HG02610 (cell line): ENCODE data around the gene ELAC1.

Experiments
- ATAC-seq: cut with Tn5 transposase; IDR thresholded peaks from one replicate; pipeline ENCODE4 v1.9.1; 2021; ENCODE audit warnings: mild to moderate bottlenecking, moderate library complexity; ENCODE audit not compliant: unreplicated experiment

The ELAC1 gene

DNA sequence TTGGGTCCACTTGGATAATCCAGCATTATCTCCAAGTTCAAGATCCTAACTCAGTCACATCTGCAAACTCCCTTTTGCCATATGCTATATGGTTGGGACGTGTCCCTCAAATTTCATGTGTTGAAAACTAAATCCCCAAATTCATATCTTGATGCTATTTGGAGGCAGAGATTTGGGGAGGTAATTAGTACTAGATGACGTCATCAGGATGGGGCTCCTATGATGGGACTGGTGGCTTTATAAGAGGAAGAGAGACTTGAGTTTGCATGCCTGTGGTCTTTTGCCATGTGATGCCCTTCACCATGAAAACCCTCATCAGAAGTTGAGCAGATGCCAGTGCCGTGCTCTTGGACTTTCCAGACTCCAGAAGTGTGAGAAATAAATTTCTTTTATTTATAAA, 45.4 kb downstream of the ELAC1 start:
- ATAC-seq, result no peak

DNA sequence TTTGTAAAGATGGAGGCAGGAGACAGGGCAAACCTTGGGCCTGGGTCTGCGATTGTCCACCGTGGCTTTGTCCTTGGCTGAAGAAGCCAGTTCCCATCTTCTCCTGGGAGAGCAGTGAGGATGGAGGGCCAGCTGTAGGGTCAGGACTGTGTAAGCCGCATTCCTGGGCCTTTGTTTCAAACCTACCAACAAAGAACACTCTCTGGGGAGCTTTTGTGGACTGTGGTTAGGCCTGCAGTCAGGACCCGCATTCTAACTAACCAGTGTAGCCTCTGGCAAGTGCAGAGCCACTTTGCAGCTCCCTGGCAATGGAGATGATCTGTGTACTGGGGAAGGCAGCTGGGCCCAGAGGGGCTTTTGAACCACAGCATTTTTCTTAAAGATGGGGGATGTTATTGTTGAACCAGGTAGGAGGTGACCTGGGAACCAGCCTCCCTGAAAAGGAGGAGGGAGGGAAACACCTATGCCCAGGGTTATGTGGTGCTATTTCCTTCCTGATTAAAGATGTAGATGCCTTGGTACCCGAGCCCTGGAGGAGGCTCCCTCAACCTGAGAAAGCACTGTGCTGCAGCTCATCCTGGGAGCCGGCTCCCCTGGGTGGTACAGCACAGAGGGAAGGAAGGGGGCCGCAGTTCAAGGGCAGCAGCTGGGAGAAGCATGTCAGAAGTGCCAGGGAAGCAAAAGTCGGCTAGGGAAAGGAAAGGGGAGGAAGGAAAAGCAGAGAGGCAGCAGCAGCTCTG, 49.5 kb downstream of the ELAC1 start:
- no peak for ATAC-seq

DNA sequence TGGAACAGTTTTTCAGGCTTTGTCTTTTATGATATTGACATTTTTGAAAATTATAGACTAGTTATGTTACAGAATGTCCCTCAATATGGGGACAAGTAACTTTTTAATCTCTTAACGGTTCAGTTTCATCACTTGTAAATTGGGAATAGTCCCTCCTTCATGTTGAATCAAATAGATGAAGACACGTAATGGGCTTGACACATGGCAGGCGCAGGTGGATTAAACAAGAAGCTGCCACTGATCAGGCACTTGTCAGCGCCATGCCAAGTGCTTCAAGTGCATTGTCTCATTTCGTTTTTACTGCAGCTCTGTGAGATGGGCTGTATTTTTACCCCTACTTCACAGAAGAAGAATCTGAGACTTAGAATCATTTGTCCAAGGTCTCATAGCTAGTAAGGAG, 52.7 kb downstream of the ELAC1 start:
- no peak for ATAC-seq

DNA sequence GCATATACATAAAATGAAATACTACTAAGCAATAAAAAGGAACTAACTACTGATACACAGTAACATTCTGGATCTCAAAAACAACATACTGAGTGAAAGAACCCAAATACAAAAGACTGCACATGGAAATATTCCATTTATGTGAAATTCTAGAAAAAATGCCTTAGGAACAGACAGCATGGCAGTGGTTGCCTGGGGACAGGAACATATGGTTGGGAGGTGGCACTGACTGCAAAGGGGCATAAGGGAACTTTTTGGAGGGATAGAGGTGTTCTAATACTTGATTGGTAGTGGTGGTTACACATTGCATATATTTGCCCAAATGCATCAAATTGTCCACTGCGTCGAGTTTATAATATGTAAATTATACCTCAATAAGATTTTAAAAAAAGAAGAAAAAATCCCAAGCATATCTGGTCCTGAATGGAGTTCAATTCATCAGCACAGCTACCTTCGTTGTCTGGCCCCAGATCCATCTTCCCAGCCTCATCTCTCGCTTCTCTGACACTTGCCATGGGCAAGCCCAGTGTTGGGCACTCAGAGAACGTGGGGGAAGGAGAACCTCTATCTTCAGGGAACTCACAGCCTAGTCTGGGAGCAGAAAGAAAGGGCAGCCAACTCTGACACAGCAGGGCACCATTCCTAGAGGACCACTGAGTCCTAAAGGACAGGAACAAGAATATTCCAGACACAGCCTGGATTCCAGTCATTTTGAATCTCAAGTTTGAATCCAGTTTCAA, 53.6 kb downstream of the ELAC1 start:
- ATAC-seq, result no peak

DNA sequence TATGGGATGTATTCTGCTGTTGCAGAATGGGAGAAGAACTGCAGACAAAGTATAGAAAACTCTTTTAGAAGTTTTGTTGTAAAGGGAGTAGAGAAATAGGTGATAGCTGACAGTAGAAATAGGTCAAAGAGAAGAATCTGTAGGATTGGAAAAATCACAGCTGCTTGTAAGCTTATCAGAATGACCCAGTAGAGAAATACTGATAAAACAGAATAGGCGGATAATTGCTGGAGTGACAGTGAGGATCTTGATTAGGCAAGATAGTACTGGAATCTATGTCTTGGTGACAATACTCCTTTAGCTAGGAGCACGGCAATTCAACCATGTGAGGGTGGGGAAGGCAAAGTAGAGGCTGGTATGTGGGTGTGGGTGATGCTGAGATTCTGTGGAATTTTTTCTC, 57.7 kb downstream of the ELAC1 start:
- no peak for ATAC-seq

DNA sequence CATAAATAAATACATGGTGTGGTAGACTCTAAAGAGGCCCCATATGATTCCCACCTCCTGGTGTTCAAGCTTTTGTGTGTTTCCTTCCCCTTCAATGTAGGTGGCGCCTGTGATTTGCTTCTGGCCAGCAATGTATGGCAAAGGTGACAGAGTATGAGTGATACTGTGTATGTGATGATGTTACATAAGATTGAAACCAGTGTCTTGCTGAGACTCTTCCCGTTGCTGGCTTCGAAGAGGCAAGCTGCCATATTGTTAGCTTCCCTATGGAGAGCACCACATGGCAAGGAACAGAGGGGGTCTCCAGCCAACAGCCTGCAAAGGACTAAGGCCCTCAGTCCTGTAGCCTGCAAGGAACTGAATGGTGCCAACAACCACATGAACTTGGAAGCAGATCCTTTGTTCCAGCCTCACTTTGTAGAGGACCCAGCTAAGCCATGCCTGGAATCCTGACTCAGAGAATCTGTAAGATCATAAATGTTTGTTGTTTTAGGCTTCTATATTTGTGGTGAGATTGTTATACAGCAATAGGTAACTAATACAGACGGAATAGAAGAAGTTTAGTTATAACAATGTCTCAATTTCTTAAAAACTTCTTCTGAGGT, 60.5 kb downstream of the ELAC1 start:
- no peak for ATAC-seq

DNA sequence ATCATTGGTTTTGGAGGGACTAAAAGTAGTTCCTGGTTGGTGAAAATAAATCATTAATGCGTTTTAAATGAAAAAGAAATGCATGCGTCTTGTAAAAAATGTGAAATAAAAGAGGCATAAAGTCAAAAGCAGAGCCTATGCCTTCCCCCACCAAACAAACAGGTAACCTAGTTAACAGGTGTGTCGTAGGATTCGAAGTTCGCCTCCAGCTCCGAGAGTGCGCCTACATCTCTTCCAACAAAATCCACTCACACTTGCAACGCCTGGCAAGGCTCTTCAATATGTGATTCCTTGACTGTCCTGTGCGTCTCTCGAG, 61.5 kb downstream of the ELAC1 start:
- no peak for ATAC-seq

DNA sequence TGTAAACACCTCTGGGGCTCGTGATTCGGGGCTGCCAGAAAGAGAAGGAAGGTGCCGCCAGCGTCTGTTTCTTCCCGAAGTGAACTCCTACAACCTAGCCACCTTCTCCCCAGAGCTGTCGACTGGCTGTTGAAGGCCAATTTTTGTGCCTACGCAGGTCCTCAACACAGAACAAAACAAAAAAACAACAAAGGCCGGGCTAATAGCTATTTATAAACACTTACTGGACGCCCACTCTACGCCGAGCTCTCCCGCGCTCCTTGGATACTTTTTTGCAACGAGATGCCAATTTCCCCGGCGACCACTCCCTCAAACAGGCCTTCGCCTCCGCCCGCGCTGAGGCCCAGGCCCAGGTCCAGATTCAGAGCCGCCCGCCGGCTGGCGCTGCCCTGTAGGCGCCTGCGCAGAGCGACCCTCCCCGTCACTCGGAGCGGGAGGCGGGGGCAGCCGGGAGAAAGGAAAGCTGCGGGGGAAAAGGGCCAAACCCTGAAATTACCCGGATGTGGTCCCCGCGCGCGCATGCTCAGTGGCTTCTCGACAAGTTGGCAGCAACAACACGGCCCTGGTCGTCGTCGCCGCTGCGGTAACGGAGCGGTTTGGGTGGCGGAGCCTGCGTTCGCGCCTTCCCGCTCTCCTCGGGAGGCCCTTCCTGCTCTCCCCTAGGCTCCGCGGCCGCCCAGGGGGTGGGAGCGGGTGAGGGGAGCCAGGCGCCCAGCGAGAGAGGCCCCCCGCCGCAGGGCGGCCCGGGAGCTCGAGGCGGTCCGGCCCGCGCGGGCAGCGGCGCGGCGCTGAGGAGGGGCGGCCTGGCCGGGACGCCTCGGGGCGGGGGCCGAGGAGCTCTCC, 62.1 kb downstream of the ELAC1 start, which contains the start of gene SMAD4:
Gene SMAD4, plus strand, starts transcription at position 520 of the 843 bp plus-strand sequence. CDS start 16,834 bp downstream, outside the sequence.
- peak; percentile 66 for ATAC-seq

DNA sequence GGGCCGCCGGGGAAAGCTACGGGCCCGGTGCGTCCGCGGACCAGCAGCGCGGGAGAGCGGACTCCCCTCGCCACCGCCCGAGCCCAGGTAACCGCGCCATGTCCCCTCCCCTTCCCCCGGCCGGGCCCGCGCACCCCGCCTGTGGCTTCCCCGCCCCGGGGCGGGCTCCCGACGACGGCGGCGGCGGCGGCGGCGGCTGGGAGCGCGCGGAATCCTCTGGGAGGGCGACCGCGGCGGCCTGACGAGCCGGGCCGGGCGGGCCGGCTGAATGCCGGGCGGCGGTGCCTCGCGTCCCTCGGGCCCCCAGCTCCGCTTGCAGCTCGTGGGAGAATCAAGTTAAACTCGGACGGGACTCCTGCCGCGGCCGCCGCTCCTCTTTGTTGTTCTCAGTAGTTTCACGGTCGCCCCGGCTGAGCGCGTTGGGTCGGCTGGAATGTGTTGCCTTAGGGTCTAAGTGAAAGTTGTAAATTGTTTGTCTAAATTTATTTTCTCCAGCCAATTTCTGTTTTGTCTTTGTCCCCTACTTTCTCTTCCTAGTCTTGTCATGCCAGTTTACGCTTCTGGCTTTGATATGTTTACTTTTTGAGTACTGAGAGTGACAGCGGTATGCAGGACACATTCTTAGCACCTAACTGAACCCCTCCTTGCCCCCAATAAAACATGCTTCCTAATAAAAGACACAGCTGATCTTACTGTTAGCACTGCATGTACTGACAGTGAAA, 62.9 kb downstream of the ELAC1 start:
- peak; percentile 59 for ATAC-seq

DNA sequence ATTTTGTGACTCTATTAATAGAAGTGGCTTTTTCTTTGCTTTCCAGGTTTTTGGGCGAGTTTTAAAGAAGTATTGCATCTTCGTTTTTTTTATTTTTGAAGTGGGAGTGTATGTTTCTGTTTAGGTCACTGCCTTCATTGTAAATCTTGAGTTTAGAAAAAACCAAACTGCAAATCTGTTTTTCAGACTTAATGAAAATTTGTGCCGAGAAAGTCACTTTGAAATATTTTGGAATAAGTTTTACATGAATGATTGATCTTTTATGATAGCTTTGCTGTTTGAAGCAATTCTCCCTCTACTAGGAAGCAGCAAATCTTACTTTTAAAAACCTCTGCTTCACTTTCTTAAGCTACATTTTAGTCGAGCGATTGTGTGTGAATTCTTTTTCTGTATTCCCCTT, 64.4 kb downstream of the ELAC1 start:
- no peak for ATAC-seq

DNA sequence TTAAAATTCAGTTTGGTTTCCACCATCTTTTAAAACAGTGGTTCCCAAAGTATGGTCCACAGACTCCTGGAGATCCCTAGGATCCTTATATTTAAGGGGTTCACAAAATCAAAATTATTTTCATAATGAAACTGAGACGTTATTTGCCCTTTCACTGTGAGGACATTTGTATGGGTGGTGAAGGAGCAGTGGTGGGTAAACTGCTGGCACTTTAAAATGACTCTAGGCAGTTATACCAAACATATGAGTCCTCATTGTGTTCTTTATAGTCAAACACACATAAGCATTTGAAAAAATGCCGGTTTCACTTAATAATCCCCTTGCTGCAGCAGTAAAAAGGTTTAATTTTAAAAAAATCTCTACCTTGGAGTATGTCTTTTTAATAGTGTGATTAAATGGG, 69.4 kb downstream of the ELAC1 start:
- ATAC-seq, result no peak
